ENCODE measurements around the gene PRRX2.
A peak's percentile ranks its signal among the peaks of the same experiment; 100 is the strongest.

Gene PRRX2

DNA sequence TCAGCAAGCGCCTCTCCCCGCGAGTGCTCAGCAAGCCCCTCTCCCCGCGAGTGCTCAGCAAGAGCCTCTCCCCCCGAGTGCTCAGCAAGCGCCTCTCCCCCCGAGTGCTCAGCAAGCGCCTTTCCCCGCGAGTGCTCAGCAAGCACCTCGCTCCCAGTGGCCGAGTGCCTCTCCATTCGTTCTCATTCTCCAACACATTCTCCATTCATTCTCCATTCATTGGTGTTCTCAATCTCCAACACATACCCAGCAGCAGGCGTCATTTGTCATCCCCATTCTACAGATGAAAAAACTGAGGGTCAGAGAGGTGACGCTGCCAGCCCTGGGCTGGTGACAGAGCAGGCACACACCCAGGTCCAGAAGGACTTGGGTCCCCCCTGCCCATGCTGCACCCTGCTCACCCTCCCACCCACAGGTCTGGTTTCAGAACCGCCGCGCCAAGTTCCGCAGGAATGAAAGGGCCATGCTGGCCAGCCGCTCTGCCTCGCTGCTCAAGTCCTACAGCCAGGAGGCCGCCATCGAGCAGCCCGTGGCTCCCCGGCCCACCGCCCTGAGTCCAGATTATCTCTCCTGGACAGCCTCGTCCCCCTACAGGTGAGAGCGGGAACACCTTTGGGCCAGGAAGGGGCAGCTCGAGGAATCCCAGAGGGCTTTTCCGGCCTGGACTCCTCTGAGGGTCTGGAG is 54.9 kb downstream of the PRRX2 start:
- no peak for DNase-seq (ENCODE audit: low spot score)
- no peak overlapping the region for H3K4me3 Mint-ChIP-seq
- no peaks in the 10 kb centered on the region for H3K36me3 Mint-ChIP-seq (ENCODE audit: low read depth)
- H3K4me1 Mint-ChIP-seq (ENCODE audit: low read depth) = peaks cover 2% of the 10 kb centered on the region
- H3K9me3 Mint-ChIP-seq = no peaks in the 10 kb centered on the region
- no peak overlapping the region for H3K27ac Mint-ChIP-seq
- no peaks in the 10 kb centered on the region for H3K27me3 Mint-ChIP-seq (ENCODE audit: low read depth)

DNA sequence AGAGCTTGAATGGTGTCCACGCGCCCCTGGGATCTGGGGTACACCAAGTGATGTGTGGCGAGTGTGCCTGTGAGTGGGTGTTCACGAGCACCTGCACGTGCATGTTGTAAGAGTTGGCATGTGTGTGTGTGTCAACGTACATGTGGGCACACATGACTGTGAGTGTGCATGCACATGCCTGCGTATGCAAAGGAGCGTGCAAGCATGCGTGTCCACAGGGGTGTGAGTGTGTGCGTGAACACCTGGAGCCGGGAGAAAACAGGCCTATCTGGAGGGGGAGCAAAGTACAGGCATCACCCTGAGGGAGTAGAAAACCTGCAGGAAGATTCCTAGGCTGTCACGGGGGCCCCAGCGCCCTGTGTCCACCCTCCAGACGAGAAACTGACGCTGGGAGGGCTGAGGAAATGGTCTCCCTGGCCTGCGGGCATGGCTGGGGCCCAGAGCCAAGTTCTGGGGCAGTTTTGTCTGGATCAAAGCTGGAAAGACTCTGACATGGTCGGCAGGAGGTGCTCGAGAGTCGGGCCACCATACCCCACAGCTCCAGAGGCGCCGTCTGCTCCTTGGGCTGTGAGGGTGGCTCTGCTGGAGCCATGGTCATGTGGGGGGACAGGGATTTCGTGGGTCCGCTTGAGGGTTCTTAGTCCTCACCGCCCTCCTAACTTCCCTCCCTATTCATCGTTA is 55.6 kb downstream of the PRRX2 start:
- no peak overlapping the region for H3K4me3 Mint-ChIP-seq
- no peaks in the 10 kb centered on the region for H3K36me3 Mint-ChIP-seq (ENCODE audit: low read depth)
- DNase-seq (ENCODE audit: low spot score) = no peak
- no peaks in the 10 kb centered on the region for H3K27me3 Mint-ChIP-seq (ENCODE audit: low read depth)
- H3K27ac Mint-ChIP-seq = no peak overlapping the region
- no peaks in the 10 kb centered on the region for H3K4me1 Mint-ChIP-seq (ENCODE audit: low read depth)
- H3K9me3 Mint-ChIP-seq = no peaks in the 10 kb centered on the region

DNA sequence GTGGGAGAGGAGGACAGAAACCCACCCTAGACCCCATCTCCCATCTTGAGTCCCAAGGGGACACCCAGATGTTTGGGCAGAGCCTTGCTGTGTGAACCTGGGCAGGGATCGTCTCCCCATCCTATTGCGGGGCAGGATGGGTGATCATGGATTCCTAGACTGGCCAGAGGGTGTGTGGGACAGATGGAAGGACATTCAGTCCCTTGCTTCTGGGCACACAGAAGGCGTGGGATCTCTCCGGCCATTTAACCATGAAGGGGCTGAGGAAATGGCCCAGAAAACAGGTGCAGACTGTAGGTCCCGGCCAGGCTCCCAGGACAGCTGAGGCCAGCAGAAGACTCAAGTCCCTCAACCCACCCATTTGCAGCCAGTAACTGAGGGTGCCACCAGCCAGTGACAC is 57.5 kb downstream of the PRRX2 start:
- Mint-ChIP-seq H3K27me3 (ENCODE audit: low read depth) (peaks cover 4% of the 10 kb centered on the region), H3K4me1 (ENCODE audit: low read depth) (peaks cover 3% of the 10 kb centered on the region), H3K4me3 (no peak overlapping the region), H3K9me3 (no peaks in the 10 kb centered on the region), H3K27ac (no peak overlapping the region), H3K36me3 (ENCODE audit: low read depth) (no peaks in the 10 kb centered on the region)
- DNase-seq (ENCODE audit: low spot score) = no peak

DNA sequence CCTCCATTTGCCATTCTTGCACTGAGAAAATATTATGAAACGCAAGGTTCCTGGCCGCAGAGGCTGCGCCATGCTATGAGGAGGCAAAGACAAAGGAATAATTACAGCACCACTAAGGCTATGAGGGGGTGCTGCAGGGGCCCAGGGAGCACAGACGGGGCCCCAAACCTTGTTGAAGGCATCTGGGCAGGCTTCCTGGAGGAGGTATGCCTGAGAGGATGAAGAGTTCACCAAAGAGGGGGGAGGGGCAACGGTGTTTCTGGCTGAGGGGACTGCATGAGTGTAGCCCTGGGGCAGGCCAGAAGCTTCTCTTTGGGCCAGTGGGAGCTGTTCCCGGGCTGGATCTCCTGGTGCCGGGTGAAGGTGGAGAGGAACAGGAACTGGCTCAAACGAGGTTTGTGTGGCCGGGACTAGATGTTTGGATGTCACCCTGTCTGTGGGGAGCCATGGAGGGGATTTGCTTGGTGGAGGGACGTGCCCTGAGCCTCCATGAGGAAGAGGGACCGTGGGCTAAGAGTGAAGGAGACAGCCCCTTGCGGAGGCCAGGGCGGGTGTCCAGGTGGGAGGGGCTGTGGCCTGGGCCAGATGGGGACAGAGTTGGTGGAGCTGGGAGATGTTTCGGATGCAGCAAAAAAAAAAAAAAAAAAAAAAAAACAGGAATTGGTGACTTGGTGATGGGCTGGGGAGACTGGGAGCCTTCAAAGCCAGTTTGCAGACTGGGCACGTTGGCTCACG is 59.2 kb downstream of the PRRX2 start:
- peak overlapping the region; percentile 45 for H3K27ac Mint-ChIP-seq
- DNase-seq (ENCODE audit: low spot score) = no peak
- H3K4me3 Mint-ChIP-seq = no peak overlapping the region
- peaks cover 5% of the 10 kb centered on the region for H3K27me3 Mint-ChIP-seq (ENCODE audit: low read depth)
- H3K36me3 Mint-ChIP-seq (ENCODE audit: low read depth) = no peaks in the 10 kb centered on the region
- H3K9me3 Mint-ChIP-seq = no peaks in the 10 kb centered on the region
- H3K4me1 Mint-ChIP-seq (ENCODE audit: low read depth) = peaks cover 3% of the 10 kb centered on the region

DNA sequence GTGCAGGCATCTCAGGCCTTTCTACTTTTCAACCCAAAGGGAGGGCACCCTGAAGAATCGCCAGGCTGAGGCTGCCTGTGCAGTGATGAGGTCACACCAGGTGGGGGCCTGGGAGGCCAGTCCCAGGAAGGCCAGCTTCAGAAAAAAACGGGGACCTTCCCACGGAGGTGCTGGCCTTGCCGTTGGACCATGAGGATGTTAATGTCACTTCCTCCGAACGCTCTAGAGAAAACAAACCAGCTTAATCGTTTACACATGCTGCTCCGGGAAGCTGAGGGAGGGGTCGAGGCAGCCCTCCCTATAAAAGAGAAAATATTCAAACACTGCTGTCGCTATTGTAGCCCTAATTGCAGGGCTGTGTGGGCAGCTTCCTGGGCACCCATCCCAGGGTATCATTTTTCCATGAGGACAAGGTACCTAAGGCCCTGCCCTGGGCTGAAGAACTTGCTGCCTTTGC is 60.4 kb downstream of the PRRX2 start:
- peaks cover 3% of the 10 kb centered on the region for H3K4me1 Mint-ChIP-seq (ENCODE audit: low read depth)
- peaks cover 7% of the 10 kb centered on the region for H3K27me3 Mint-ChIP-seq (ENCODE audit: low read depth)
- H3K27ac Mint-ChIP-seq = no peak overlapping the region
- DNase-seq (ENCODE audit: low spot score) = no peak
- H3K9me3 Mint-ChIP-seq = no peaks in the 10 kb centered on the region
- no peak overlapping the region for H3K4me3 Mint-ChIP-seq
- no peaks in the 10 kb centered on the region for H3K36me3 Mint-ChIP-seq (ENCODE audit: low read depth)

DNA sequence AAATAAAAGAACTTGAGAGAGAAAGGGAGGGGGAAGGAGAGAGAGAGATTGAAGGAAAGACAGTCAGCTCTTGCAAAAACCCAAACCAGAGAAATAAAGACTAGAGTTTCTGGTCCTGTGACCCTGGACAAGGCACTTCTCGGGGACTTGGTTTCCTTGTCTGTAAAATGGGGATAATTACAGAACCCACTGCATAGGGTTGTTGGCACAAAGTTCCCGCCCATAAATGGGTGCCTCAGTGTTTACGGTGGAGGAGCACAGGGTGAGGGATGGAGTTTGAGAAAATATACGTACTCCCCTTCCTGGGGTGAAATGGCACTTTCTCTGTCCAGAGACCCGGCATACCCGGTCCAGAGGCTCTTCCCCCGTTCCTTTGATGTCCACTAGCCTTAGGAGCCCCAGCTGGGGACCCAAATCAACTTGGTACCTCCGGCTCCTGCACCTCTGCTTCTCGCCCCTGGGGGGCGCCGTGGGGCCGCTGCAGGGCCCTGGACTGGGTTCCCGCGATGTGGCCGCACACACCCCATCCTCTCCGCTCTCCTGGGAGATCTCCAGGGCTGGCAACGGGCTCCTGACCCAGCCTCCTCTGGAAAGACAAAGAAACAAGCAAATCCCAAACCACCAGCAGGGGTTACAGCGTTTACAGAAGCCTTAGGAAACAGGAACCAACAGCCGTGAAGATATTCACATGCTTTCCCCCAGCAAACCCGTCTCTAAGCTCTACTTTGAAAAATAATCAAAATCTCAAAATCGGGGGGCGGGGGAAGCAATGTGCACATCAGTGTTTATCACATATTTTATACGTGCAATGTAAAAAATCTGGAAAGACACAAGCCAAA is 61.1 kb downstream of the PRRX2 start:
- H3K27ac Mint-ChIP-seq = no peak overlapping the region
- DNase-seq (ENCODE audit: low spot score) = peak; percentile 57
- peak overlapping the region; percentile 40 for H3K4me3 Mint-ChIP-seq
- no peaks in the 10 kb centered on the region for H3K36me3 Mint-ChIP-seq (ENCODE audit: low read depth)
- peaks cover 3% of the 10 kb centered on the region for H3K4me1 Mint-ChIP-seq (ENCODE audit: low read depth)
- no peaks in the 10 kb centered on the region for H3K9me3 Mint-ChIP-seq
- H3K27me3 Mint-ChIP-seq (ENCODE audit: low read depth) = peaks cover 11% of the 10 kb centered on the region

DNA sequence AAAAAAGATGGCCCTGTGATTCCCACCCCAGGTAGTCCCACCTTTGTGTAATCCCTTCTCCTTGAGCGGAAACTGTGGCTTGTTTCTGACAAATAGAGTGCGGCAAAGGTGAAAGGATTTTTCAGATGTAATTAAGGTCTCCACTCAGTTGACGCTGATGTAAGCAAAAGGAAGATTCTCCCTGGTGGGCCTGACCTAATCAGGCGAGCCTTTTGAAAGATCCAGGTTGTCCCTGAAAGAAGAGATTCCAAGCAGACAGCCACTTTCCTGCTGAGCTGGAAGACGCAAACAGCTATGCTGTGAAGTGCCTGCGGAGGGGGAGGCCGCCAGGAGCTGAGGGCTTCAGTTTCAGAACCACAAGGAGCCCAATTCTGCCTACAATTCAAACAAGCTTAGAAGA is 63.3 kb downstream of the PRRX2 start:
- H3K4me3 Mint-ChIP-seq = no peak overlapping the region
- no peak overlapping the region for H3K27ac Mint-ChIP-seq
- H3K4me1 Mint-ChIP-seq (ENCODE audit: low read depth) = peaks cover 3% of the 10 kb centered on the region
- H3K36me3 Mint-ChIP-seq (ENCODE audit: low read depth) = no peaks in the 10 kb centered on the region
- H3K27me3 Mint-ChIP-seq (ENCODE audit: low read depth) = peaks cover 13% of the 10 kb centered on the region
- H3K9me3 Mint-ChIP-seq = no peaks in the 10 kb centered on the region
- no peak for DNase-seq (ENCODE audit: low spot score)

DNA sequence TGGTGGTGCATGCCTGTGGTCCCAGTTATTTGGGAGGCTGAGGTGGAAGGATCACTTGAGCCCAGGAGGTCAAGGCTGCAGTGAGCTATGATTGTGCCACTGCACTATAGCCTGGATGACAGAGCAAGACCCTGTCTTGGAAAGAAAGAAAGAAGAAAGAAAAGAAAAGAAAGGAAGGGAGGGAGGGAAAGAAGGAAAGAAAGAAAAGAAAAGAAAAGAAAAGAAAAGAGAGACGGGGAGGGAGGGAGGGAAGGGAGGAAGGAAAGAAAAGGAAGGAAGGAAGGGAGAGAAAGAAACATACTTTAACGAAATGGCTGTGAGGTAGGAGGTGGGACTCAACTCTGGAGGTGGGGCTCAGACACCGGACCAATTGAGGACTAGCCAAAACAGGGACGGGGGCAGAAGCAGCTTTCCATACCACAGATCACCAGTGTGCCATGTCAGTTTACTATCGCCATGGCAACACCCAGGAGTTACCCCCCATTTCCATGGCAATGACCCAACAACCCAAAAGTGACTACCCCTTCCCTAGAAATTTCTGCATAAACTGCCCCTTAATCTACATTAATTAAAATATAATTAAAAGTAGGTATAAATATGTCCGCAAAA is 66.1 kb downstream of the PRRX2 start:
- H3K36me3 Mint-ChIP-seq (ENCODE audit: low read depth) = no peaks in the 10 kb centered on the region
- no peak overlapping the region for H3K4me3 Mint-ChIP-seq
- H3K4me1 Mint-ChIP-seq (ENCODE audit: low read depth) = peaks cover 2% of the 10 kb centered on the region
- no peak overlapping the region for H3K27ac Mint-ChIP-seq
- no peak for DNase-seq (ENCODE audit: low spot score)
- H3K27me3 Mint-ChIP-seq (ENCODE audit: low read depth) = peaks cover 13% of the 10 kb centered on the region
- H3K9me3 Mint-ChIP-seq = no peaks in the 10 kb centered on the region

DNA sequence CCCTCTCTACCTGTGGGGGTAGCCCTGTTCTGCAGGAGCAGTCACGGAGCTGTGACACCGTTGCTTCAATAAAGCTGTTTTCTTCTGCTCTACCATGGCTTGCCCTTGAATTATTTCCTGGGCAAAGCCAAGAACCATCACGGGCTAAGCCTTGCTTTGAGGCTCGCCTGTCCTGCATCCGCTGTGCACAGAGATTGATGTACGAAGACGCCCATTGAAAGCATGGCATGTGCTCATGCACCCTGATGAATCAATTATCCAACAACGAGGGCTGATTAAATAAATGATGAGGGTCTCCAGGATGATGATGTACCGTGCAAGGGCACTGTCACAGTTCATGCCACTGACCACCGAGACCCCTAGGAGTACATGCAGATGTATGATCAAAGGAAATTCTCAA is 66.7 kb downstream of the PRRX2 start:
- no peak overlapping the region for H3K27ac Mint-ChIP-seq
- no peaks in the 10 kb centered on the region for H3K9me3 Mint-ChIP-seq
- DNase-seq (ENCODE audit: low spot score) = no peak
- H3K4me3 Mint-ChIP-seq = no peak overlapping the region
- peaks cover 1% of the 10 kb centered on the region for H3K4me1 Mint-ChIP-seq (ENCODE audit: low read depth)
- no peaks in the 10 kb centered on the region for H3K36me3 Mint-ChIP-seq (ENCODE audit: low read depth)
- H3K27me3 Mint-ChIP-seq (ENCODE audit: low read depth) = peaks cover 11% of the 10 kb centered on the region

DNA sequence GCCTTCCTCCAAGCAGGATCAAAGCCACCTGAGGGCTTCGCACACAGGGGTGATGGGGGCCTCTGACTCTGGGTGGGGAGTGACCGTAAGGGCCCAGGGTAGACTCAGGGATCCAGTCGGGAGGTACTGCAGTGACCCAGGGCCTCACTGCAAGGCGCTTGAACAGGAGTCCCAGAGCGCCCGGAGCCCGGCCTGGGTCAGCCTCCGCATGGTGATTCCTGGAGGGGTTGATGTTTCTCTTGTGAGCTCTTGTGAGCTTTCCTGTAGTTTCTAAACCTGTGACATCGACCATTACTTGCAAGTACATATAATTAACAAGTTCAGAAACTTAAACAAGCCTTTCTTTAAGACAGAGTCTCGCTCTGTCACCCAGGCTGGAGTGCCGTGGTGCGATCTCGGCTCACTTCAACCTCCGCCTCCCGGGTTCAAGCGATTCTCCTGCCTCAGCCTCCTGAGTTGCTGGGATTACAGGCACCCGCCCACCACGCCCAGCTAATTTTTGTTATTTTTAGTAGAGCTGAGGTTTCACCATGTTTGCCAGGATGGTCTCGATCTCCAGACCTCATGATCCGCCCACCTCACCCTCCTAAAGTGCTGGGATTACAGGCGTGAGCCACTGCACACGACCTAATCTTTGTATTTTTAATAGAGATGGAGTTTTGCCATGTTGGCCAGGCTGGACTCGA is 67.6 kb downstream of the PRRX2 start:
- peaks cover 5% of the 10 kb centered on the region for H3K4me1 Mint-ChIP-seq (ENCODE audit: low read depth)
- no peaks in the 10 kb centered on the region for H3K9me3 Mint-ChIP-seq
- no peak overlapping the region for H3K4me3 Mint-ChIP-seq
- no peaks in the 10 kb centered on the region for H3K36me3 Mint-ChIP-seq (ENCODE audit: low read depth)
- H3K27me3 Mint-ChIP-seq (ENCODE audit: low read depth) = peaks cover 12% of the 10 kb centered on the region
- no peak for DNase-seq (ENCODE audit: low spot score)
- H3K27ac Mint-ChIP-seq = no peak overlapping the region

DNA sequence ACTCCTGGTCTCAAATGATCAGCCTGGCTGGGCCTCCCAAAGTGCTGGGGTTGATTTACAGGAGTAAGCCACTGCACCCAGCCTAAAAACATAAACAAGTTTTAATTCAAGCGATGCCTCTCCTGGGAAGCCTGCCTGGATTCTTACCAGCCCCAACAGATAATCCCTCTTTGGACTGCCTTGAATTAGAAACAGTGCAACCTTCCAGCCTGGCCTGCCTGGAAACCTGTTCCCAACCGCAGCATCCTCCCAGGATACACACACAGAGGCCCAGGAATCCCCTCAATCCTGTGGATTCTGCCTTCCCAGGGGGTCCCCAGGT is 68.1 kb downstream of the PRRX2 start:
- Mint-ChIP-seq H3K9me3 (no peaks in the 10 kb centered on the region), H3K4me1 (ENCODE audit: low read depth) (peaks cover 9% of the 10 kb centered on the region), H3K27ac (no peak overlapping the region), H3K36me3 (ENCODE audit: low read depth) (no peaks in the 10 kb centered on the region), H3K27me3 (ENCODE audit: low read depth) (peaks cover 12% of the 10 kb centered on the region), H3K4me3 (no peak overlapping the region)
- no peak for DNase-seq (ENCODE audit: low spot score)

DNA sequence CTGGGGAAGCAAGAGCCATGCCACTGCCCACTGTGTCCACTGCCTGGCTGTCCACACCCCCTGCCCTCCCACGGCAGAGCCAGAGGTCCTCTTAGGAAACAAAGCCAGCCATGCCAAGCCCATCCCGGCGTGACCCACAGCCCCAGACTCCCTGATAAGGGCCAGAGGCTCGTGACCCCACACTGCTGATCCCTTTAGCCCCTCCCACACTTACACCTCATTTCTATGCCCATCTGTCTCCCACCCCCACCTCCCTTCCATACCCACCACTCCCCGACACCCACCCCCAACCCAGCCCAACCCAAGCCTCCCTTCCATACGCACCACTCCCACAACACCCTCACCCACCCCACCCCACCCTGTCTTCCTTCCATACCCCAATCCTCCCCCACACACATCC is 70.1 kb downstream of the PRRX2 start:
- Mint-ChIP-seq H3K36me3 (ENCODE audit: low read depth) (no peaks in the 10 kb centered on the region), H3K27me3 (ENCODE audit: low read depth) (peaks cover 9% of the 10 kb centered on the region), H3K9me3 (no peaks in the 10 kb centered on the region), H3K4me1 (ENCODE audit: low read depth) (peaks cover 9% of the 10 kb centered on the region), H3K27ac (no peak overlapping the region), H3K4me3 (no peak overlapping the region)
- DNase-seq (ENCODE audit: low spot score) = no peak

DNA sequence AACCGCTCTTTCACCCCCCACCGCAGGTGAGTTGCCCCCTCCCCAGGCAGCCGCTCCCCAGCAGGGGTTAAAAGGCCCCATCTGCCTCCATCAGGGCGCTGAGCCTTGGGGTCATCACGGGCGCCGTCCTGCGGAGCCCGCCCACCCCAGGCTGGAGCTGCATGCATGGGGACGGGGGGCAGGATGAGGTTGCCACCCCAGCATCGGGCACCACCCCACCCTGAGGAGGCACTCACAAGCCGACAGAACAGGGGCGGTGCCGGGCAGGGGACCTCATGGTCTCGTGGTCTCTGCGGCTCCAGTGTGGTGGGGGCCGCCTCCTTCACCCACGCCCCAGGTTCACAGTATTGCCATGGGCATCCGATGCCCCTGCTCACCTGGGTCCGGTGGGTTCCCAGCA is 70.9 kb downstream of the PRRX2 start:
- no peaks in the 10 kb centered on the region for H3K36me3 Mint-ChIP-seq (ENCODE audit: low read depth)
- no peak overlapping the region for H3K4me3 Mint-ChIP-seq

More for the DNA sequence above, 70.9 kb downstream of the PRRX2 start:
- H3K27ac Mint-ChIP-seq = no peak overlapping the region
- no peak for DNase-seq (ENCODE audit: low spot score)
- no peaks in the 10 kb centered on the region for H3K9me3 Mint-ChIP-seq
- peaks cover 9% of the 10 kb centered on the region for H3K4me1 Mint-ChIP-seq (ENCODE audit: low read depth)
- peaks cover 6% of the 10 kb centered on the region for H3K27me3 Mint-ChIP-seq (ENCODE audit: low read depth)
